Activated CD4-positive, alpha-beta T cell treated with anti-CD3 and anti-CD28 coated beads, Interleukin-2, amount 10 ng/mL, durations not matched to agents 7 days and 5 days (primary cell): Measurements from ENCODE around the gene MDP1. TPM values are rescaled to one million over a fixed set of nuclear protein-coding genes. Genes with fewer than 3 reads are reported as not detected.

Experiments
- CTCF ChIA-PET: fragments of 350-600 bp; sonication (Branson Sonifier 250); formaldehyde crosslinking; loops from one replicate; lab custom pipeline; 2021; ENCODE audit warnings: antibody characterized with exemption; lab: Charles Lee
- POLR2A ChIA-PET: fragments of 350-600 bp; sonication (Branson Sonifier 250); formaldehyde crosslinking; loops from one replicate; lab custom pipeline; 2021; ENCODE audit warnings: antibody characterized with exemption; lab: Charles Lee
- DNase-seq: peaks from one replicate; pipeline ENCODE4 v3.0.0-alpha.2; 2020
- H3K27ac Mint-ChIP-seq: one replicate; pipeline ENCODE4 v1.8.0; 2021; ENCODE audit warnings: mild to moderate bottlenecking, moderate library complexity, mixed read lengths
- H3K27me3 Mint-ChIP-seq: one replicate; pipeline ENCODE4 v1.8.0; 2021; ENCODE audit warnings: mixed read lengths
- H3K36me3 Mint-ChIP-seq: one replicate; pipeline ENCODE4 v1.8.0; 2021; ENCODE audit warnings: low read depth, mixed read lengths
- H3K4me1 Mint-ChIP-seq: one replicate; pipeline ENCODE4 v1.8.0; 2021; ENCODE audit warnings: mixed read lengths
- H3K4me3 Mint-ChIP-seq: one replicate; pipeline ENCODE4 v1.8.0; 2021; ENCODE audit warnings: mild to moderate bottlenecking, moderate library complexity, mixed read lengths
- H3K9me3 Mint-ChIP-seq: one replicate; pipeline ENCODE4 v1.8.0; 2021; ENCODE audit warnings: mixed read lengths
- total RNA-seq, 2 experiments: library from RNA; stranded (reverse); gene quantifications; one replicate each; pipeline ENCODE4 v1.2.3, GENCODE V29; 2021

MDP1 gene
- total RNA-seq, 2 experiments from 2014 or later: 10.1 to 10.7 TPM

- CTCF ChIA-PET: interaction anchor here (1.3 to 2.1 kb wide), 4 partner anchors 9 to 50 kb away, joined by 3 to 11 read pairs (median 5); partner anchors contain the start of genes CIDEB, DHRS1, NOP9 and RABGGTA
- H3K4me3 Mint-ChIP-seq: no peak overlapping the region
- no peaks in the 10 kb centered on the region for H3K4me1 Mint-ChIP-seq
- H3K36me3 Mint-ChIP-seq: peaks cover 6% of the 10 kb centered on the region
- POLR2A ChIA-PET: no interaction called here
- H3K27ac Mint-ChIP-seq: no peak overlapping the region
- DNase-seq: no peak
- no peaks in the 10 kb centered on the region for H3K27me3 Mint-ChIP-seq
- H3K9me3 Mint-ChIP-seq: no peaks in the 10 kb centered on the region
Observed at GRCh38 chr14:24258119-24258518, 42.3 kb upstream of the MDP1 start.

- no peak for DNase-seq
- ChIA-PET POLR2A (no interaction called here), CTCF (interaction anchor here (0.6 to 2.1 kb wide), 7 partner anchors 8 to 109 kb away, joined by 3 to 11 read pairs (median 5); partner anchors contain the start of genes CIDEB and RABGGTA)
- Mint-ChIP-seq H3K4me3 (no peak overlapping the region), H3K9me3 (no peaks in the 10 kb centered on the region), H3K36me3 (peaks cover 6% of the 10 kb centered on the region), H3K27me3 (no peaks in the 10 kb centered on the region), H3K4me1 (no peaks in the 10 kb centered on the region), H3K27ac (no peak overlapping the region)
Observed at GRCh38 chr14:24256960-24257359, 41.1 kb upstream of the MDP1 start.

- H3K4me1 Mint-ChIP-seq: peaks cover 7% of the 10 kb centered on the region
- H3K27ac Mint-ChIP-seq: no peak overlapping the region
- CTCF ChIA-PET: interaction anchor here (0.6 to 1.9 kb wide), 6 partner anchors 9 to 360 kb away, joined by 3 to 6 read pairs (median 4); partner anchors contain the start of gene CIDEB
- H3K4me3 Mint-ChIP-seq: no peak overlapping the region
- H3K36me3 Mint-ChIP-seq: peaks cover 10% of the 10 kb centered on the region
- DNase-seq: no peak
- no peaks in the 10 kb centered on the region for H3K27me3 Mint-ChIP-seq
- no peaks in the 10 kb centered on the region for H3K9me3 Mint-ChIP-seq
- POLR2A ChIA-PET: no interaction called here
Observed at GRCh38 chr14:24255931-24256711, 40.3 kb upstream of the MDP1 start.

GRCh38 chr14:24255438-24255837, 39.6 kb upstream of the MDP1 start:
- Mint-ChIP-seq H3K36me3 (peaks cover 12% of the 10 kb centered on the region), H3K4me1 (peaks cover 13% of the 10 kb centered on the region), H3K27ac (no peak overlapping the region), H3K4me3 (no peak overlapping the region), H3K9me3 (no peaks in the 10 kb centered on the region), H3K27me3 (no peaks in the 10 kb centered on the region)
- ChIA-PET POLR2A (no interaction called here), CTCF (interaction anchor here (0.6 to 1.9 kb wide), 4 partner anchors 14 to 361 kb away, joined by 3 to 5 read pairs (median 4); no protein-coding TSS in a partner anchor)
- DNase-seq: no peak

- Mint-ChIP-seq H3K9me3 (no peaks in the 10 kb centered on the region), H3K27ac (no peak overlapping the region), H3K4me3 (no peak overlapping the region), H3K36me3 (peaks cover 16% of the 10 kb centered on the region), H3K4me1 (peaks cover 20% of the 10 kb centered on the region), H3K27me3 (no peaks in the 10 kb centered on the region)
- DNase-seq: no peak
- POLR2A ChIA-PET: no interaction called here
- CTCF ChIA-PET: interaction anchor here (0.8 to 1.1 kb wide), 2 partner anchors 42 to 79 kb away, joined by 3 to 4 read pairs; no protein-coding TSS in a partner anchor
Observed at GRCh38 chr14:24254630-24255392, 38.9 kb upstream of the MDP1 start.

GRCh38 chr14:24253936-24254335, 38.1 kb upstream of the MDP1 start:
- peaks cover 27% of the 10 kb centered on the region for H3K4me1 Mint-ChIP-seq
- H3K27ac Mint-ChIP-seq: no peak overlapping the region
- H3K36me3 Mint-ChIP-seq: peaks cover 19% of the 10 kb centered on the region
- CTCF ChIA-PET: interaction anchor here (0.6 to 4.3 kb wide), 4 partner anchors 17 to 54 kb away, joined by 3 to 29 read pairs (median 16); partner anchors contain the start of genes CIDEB and RABGGTA
- no peak overlapping the region for H3K4me3 Mint-ChIP-seq
- H3K27me3 Mint-ChIP-seq: no peaks in the 10 kb centered on the region
- POLR2A ChIA-PET: no interaction called here
- no peaks in the 10 kb centered on the region for H3K9me3 Mint-ChIP-seq
- DNase-seq: no peak

GRCh38 chr14:24252289-24253124, 36.6 kb upstream of the MDP1 start:
- no peak for DNase-seq
- CTCF ChIA-PET: interaction anchor here (1.0 to 4.3 kb wide), 6 partner anchors 10 to 57 kb away, joined by 3 to 29 read pairs (median 16); partner anchors contain the start of genes CIDEB, RABGGTA, TINF2 and TM9SF1
- Mint-ChIP-seq H3K36me3 (peaks cover 29% of the 10 kb centered on the region), H3K4me1 (peaks cover 40% of the 10 kb centered on the region), H3K4me3 (no peak overlapping the region), H3K9me3 (no peaks in the 10 kb centered on the region), H3K27ac (no peak overlapping the region), H3K27me3 (no peaks in the 10 kb centered on the region)
- POLR2A ChIA-PET: no interaction called here

GRCh38 chr14:24251880-24252288, 36.0 kb upstream of the MDP1 start:
- Mint-ChIP-seq H3K4me3 (no peak overlapping the region), H3K27ac (peak overlapping the region; percentile 28), H3K9me3 (no peaks in the 10 kb centered on the region), H3K4me1 (peaks cover 43% of the 10 kb centered on the region), H3K27me3 (no peaks in the 10 kb centered on the region), H3K36me3 (peaks cover 30% of the 10 kb centered on the region)
- ChIA-PET POLR2A (no interaction called here), CTCF (interaction anchor here (1.1 to 4.3 kb wide), 6 partner anchors 9 to 56 kb away, joined by 3 to 29 read pairs (median 16); partner anchors contain the start of genes CIDEB, RABGGTA and TINF2)
- no peak for DNase-seq

- Mint-ChIP-seq H3K9me3 (no peaks in the 10 kb centered on the region), H3K27me3 (no peaks in the 10 kb centered on the region), H3K4me3 (peak overlapping the region; percentile 33), H3K27ac (peak overlapping the region; percentile 76), H3K36me3 (peaks cover 30% of the 10 kb centered on the region), H3K4me1 (peaks cover 47% of the 10 kb centered on the region)
- DNase-seq: no peak
- CTCF ChIA-PET: interaction anchor here (1.1 to 4.3 kb wide), 9 partner anchors 8 to 82 kb away, joined by 3 to 29 read pairs (median 4); partner anchors contain the start of genes CIDEB, RABGGTA and TINF2
- POLR2A ChIA-PET: no interaction called here
Observed at GRCh38 chr14:24250354-24250753, 34.5 kb upstream of the MDP1 start.

- ChIA-PET POLR2A (no interaction called here), CTCF (interaction anchor here (1.0 to 2.1 kb wide), 7 partner anchors 9 to 50 kb away, joined by 3 to 7 read pairs (median 4); partner anchors contain the start of genes DHRS1, NOP9 and RABGGTA)
- no peak for DNase-seq
- Mint-ChIP-seq H3K36me3 (peaks cover 33% of the 10 kb centered on the region), H3K4me3 (peak overlapping the region; percentile 27), H3K27me3 (no peaks in the 10 kb centered on the region), H3K9me3 (no peaks in the 10 kb centered on the region), H3K4me1 (peaks cover 52% of the 10 kb centered on the region), H3K27ac (peak overlapping the region; percentile 76)
Observed at GRCh38 chr14:24249230-24250021, 33.6 kb upstream of the MDP1 start.

GRCh38 chr14:24247422-24247821, 31.6 kb upstream of the MDP1 start:
- no peaks in the 10 kb centered on the region for H3K9me3 Mint-ChIP-seq
- peak overlapping the region; percentile 28 for H3K4me3 Mint-ChIP-seq
- ChIA-PET CTCF (interaction anchor here (0.7 to 3.3 kb wide), 15 partner anchors 10 to 184 kb away, joined by 3 to 17 read pairs (median 7); partner anchors contain the start of genes CIDEB, MDP1 and RABGGTA), POLR2A (interaction anchor here (0.6 to 1.1 kb wide), 4 partner anchors 23 to 139 kb away, joined by 3 to 11 read pairs (median 3); partner anchors contain the start of genes CIDEB and RABGGTA)
- H3K36me3 Mint-ChIP-seq: peaks cover 28% of the 10 kb centered on the region
- H3K27me3 Mint-ChIP-seq: no peaks in the 10 kb centered on the region
- no peak for DNase-seq
- peak overlapping the region; percentile 98 for H3K27ac Mint-ChIP-seq
- peaks cover 63% of the 10 kb centered on the region for H3K4me1 Mint-ChIP-seq
